HG02763 (cell line): ENCODE data around the gene CYTH3.

Experiments used
- ATAC-seq: cut with Tn5 transposase; IDR thresholded peaks from one replicate; pipeline ENCODE4 v1.9.1; 2021; ENCODE audit warnings: mild to moderate bottlenecking, moderate library complexity; ENCODE audit not compliant: unreplicated experiment

The CYTH3 gene

DNA sequence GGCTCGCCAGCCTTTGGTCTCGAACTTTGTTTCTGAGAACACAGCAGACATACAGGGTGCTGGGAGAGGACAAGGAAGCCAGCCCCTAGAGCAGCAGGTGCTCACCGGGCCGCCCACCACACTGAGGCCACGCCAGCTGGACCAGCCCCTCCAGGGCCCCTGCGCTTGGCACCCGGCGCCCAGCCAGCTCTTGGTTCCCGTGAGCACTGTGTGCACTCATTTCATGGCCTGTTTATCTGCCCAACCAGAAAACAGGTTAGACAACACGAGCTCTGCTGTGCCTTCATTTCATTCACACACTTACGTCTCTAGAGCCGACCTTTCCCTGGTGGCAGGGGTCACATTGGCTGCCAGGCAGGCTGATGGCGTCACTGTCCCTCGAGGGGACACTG, 104.0 kb downstream of the CYTH3 start:
- no peak for ATAC-seq

DNA sequence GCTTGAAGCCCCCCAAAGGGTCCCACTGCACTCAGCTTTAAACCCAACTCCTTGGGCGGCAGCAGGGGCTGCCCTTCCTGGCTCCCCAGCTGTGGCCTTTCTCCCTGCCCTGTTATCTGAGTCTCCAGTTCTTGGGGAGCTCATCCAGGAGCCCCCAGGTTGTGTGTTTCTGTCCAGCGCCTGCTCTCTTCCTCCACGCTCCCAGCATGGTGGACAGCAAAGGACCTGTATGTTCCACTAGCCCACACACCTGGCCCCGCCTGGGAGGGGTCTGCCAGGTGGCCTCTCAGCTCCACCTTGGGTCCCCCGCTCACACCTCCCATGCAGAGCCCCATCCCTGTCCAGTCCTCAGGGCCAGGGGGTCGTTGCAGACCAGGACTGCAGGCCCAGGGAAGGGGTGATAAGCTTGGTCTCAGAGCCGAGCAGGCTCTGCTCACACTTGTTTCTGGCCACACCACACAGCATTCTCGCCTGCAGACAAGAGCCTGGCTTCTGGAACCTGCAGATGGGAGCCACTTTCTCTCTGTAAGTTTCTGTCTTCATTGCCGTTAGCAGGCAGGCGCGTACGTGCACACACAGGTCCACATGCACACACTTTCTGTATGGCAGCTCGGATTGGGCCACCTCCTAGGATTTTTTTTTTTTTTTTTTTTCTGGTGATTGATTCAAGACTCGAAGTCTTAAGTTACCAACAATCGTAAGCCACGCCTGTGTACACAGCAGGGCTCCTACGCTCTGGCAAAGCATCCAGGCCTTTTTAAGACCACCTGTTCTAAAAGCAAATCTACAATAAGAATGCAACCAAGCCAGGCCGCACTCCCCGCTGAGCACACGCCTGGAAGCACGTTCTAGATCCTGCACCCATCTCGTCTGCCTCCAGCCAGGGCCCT, 104.6 kb downstream of the CYTH3 start:
- ATAC-seq: no peak

DNA sequence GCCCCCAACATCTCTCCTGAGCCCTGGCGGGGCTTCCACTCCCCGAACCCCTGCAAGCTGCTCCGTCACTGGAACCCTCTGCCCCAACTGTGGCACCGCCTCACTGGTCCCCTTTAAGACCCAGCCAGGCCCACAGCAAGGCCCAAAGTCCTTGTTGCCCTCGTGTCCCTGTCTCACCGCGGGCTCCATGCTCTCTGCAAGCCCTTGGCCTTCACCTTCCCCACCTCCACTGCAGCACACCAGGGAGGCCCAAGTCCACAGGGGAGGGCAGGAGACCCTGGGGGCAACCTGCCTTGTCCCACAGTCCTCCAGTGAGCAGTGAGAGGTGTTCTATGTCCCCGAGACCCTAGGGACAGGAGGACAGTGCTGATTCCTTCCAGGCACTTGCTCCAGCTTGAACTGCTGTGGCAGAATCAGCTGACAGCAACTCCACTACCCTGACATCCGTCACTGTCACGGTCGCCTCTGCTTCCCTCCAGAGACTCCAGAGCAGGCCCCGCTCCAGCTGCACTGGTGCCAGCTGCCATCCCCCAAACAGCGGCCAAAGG, 105.3 kb downstream of the CYTH3 start:
- no peak for ATAC-seq

DNA sequence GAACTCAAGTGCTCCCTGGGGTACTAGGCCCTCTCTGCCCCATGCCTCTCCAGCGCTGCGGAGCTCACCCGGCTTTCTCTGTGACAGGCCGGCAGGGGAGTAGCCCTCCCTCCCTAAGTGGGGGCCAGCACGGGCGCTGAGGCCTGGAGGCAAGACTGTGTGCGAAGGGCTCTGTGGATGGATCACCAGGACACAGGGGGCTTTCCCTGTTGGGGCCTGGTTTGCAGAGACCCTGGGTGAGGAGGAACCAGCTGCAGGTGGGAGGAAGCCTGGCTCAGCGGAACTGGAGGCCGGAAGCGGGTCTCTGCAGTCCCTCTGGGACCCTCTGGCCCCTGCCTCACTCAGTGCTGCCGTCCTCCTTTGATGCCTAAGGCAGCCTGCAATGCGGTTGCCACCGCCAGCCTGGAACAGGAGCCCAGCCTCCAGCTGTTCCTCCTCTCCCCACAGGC, 106.0 kb downstream of the CYTH3 start:
- ATAC-seq: no peak

DNA sequence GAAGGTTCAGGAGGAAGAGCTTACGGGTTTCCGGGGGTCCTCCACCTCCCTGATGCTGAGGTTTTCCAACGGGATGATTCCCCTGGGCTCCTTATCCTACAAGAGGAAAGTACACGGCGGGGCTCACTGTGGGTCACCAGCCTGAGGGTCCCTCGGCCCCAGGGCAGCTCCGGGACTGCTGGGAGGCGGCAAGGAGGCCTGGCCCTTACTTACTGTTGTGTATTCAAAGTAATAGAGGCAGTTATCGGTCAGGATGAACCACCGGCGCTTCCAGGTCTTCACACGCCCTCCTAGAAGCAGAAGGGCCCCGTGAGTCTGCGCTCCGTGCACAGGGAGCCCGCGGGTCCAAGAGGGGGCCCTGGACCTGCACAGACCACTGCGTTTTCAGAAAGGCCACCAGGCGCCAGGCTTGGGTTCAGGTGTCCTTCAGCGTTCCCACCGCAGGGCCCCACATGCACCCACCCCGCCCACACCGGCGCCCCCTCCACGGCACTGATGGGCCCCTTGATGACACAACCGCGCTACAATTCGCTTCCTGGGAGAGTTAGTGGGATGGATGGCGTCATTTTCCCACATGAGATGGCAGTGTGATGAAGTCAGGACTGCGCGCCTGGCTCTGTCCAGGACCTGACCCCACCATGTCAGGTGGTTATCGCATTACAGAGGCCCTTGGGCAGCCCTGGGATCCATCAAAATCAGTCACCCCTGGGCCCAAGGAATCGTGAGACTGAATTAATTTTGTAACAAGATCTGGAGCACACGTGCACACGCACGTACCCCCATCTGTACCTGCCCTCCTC, 106.7 kb downstream of the CYTH3 start:
- no peak for ATAC-seq

DNA sequence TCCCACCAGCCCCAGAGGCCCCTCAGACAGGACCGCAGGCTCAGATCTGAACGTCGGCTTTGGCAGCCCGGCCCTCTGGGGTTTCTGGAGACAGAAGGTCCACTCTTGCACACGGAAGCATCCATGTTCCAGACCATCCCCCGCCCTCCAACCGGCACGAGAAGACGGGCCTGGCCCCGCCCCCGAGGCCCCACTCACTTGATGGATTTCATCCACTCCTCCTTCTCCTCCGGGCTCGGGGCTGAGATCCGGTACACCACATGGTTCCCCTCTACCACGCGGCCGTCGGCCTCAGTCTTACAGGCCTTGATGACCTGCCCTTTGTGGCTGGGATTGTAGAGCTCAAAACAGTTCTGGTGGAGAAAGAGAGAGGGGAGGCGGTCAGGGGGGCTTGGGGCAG, 107.3 kb downstream of the CYTH3 start:
- no peak for ATAC-seq

DNA sequence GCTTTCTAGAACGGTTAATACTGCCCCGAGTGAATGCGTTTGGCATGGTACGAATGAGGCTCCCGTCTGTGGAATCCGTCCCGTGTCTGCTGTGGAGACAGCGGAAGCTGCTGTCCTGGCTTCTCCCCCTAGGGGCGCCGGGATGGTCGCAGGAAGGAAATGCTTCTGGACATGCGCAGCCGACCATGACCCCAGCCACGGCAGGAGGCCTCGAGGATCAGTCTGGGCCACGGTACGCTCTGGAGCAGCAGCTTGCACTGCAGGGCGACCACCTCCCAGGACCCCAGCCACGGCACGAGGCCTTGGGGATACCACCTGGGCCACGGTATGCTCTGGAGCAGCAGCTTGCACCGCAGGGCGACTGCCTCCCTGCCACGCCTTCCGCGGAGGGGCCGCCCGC, 107.9 kb downstream of the CYTH3 start:
- no peak for ATAC-seq

DNA sequence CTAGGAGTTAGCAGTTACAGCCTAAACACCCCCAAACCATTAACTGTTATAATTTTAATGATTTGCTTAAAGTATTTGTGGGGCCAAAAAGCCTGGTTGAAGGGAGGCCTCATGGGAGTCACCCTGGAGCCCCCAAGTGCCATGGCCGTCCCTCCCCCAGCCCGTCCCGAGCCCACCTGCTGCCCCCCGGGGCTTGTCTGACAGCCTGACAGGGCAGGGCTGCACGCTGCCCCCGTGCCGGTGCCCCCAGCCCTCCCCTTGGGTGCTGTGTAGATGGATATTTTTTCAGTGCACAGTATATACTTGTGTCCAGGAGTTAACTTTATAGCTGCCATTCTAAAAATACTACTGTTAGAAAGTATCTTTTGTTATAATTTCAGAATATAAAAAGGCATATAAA, 108.4 kb downstream of the CYTH3 start:
- ATAC-seq: no peak

DNA sequence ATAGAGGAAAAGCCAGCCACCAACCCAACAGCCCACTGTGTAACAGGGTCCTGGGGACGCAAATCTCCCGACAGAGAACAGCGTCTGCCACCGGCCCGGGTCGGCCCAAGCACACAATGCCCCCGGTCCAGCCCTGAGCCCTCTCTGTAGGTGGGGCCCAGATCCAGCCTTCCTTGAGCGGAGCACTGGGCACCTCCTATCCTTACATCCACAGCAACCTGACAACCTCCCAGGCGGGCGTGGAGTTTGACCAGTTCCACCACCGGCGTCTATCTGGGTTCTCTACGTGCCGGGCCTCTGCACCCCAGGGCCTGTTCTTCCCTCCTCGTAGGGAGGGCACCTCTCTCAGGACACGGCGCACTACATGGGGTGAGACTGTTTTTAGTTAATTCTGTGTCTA, 109.0 kb downstream of the CYTH3 start:
- ATAC-seq: no peak

DNA sequence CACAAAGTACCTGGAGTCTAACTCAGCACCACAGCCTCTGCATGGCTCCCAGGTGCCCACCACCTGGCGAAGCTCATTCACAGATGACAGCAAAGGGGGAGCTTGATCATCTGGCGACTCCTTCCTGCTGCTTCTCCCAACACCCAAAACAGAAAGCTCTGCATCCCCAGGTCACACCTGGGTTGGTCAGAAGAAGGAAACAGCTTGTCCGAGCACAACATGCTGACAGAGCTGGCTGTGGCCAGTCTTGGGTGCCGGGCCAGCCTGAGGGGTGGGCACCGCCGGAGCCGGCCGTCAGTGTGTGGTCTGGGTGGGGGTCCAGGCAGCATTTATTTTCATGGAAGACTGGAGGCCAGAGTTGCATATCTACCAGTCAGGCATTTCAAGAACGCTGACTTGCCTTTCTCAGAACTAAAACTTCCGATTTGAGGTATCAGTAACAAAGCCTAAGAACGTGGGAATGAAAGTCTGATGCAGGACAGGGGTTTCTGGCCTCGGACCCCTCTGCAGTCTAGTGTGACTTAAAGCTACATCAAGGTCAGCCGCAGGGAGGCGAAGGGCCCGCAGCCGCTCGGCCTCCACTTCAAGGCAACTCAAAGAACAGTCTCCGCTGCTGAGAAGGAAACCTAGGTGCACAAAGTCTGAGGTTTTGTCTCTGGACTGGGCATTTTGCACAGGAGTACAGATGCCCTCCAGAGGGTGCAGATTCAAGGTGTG, 109.6 kb downstream of the CYTH3 start:
- no peak for ATAC-seq

DNA sequence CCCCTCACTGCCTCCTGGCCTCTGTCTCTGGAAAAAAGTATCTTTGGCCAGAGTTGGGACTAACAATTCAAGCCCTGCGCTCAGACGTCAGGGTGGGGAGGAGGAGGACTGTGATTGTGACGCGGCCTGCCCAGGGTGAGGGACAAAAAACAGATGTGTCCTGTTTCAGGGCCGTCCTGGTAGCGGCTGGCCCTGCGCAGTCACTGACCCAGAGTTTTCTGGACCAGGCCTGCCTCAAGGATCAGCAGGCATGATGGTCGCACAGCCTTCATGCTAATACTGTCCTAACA, 110.1 kb downstream of the CYTH3 start:
- ATAC-seq: no peak

DNA sequence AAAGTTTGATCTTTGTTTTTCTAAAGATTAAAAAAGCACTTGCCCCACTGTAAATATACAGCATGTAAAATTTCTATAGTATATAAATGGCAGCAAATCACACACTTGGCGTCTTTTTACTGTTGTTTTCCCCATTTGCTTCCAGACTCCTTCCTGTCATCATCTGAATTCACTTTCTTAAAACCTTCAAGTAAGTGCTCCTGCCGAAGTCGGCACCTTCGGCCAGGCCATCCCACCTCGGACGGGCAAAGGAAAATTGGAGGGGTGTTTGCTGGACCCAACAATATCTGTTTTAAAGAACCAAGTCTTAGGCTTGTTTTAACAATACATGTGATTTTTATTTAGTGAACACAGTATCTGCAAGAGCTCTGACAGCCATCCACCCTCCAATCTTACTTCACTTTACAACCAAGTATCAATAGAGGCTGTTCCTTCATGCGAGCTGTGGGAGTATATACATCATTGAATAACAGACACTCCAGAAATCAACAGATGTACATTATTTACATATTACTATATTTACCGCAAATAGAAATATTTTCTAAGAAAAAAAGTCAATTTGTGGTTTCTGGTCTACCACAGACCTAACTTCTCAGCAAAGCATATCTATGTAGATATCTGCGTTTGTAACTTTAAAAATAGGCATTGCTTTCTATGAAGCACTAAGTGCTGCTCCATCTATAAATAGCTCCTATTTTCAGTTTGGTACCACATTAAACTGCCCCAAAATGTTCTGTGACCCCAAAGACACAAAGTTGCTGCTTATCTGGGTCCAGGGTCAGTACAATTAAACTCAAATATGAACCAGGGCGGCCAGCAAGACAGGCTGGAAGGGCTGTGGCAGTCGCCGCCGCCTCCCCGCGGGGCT, 110.7 kb downstream of the CYTH3 start:
- ATAC-seq: no peak

DNA sequence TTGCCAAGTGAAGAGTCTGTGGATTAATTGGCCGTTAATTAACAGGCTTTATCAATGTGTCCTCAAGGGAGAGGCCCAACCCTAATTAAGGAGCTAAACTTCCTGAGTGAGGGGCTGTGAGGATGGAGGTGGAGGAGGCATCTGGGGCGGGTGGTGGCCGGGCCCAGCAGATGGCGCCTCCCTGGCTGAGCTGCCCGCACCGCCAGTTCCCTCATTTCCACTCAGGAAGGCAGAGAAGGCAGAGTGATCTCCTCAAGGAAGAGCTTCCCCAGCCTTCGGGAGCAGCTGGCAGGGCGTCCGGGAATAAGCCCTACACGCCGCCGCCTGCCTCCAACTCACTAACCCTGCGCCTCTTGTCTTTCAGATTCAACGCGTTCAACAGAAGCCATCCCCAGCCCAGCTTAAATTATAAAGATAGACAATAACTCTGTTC, 112.2 kb downstream of the CYTH3 start:
- ATAC-seq: no peak

DNA sequence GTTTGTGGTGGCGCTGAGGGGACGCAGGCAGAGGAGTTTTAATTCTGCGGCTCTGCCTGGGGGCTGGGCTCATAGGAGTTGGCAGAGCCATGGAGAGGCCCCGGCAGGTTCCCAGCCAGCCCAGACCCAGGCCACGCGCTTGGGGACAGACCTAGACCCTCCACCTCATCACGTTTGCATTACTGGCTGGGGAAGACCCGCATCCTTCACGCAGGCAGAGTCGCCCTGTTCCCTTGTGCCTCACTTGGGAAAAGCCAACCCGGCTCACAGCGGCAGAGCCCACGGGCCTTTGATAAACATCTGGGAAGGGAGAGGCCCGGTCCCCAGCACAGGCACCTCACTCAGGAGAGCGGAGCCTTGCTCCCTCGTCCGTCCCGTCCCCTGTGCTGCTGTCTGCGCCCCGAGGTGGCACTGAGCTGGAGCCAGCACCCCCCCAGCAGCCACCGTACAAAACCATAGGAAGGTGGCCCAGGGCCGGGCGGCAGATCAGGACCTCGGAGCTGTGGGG, 112.8 kb downstream of the CYTH3 start:
- ATAC-seq: no peak

DNA sequence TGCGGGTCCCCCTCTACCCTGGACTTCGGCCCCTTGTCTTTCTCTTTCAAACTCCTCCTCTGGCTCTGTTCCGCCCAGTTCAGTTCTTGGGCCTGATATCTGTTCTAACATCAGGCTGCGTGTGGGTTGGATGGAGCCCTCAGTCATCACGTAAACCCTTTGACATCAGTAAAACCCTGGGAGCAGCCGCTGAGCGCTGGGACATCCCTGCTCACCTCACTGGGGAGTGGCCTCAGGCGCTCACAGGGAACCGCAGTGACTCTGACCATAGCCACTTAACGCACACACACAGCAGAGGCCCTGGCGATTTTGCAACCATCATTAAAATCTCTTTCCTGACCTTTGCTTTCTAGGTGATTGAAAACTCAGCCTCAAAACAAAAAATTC, 113.3 kb downstream of the CYTH3 start:
- no peak for ATAC-seq

DNA sequence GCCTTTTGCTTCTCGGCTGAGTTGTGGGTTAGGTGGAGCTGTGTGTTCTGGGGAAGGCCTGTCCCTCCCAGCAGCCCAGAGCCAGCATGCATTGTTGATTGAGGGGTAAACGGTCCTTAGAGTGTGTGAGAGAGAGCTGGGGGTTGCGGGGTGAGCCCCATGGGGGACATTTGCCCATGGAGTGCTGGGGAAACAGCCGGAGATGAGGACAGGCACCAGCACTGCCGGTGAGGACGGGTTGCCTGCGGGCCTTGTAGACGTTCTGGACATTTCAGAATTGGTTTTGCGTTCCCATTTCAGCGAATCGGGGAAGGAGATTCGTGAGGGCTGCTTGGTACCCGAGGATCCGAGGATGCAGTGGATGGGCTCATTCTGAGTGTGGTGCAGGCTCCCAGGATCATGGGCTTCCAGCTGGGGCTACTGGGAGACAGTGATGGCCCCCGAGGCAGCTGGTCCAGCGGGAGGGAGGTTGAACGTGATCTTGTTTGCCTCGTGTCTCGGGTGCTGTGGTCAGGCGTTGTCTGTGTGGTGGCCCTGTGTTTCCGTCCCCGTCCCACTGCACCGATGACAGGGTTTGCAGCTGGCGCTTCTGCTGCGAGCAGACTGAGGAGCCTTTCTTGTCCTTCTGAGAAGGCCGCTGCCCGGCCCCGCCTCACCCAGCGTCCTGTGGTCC, 113.9 kb downstream of the CYTH3 start:
- ATAC-seq: no peak

DNA sequence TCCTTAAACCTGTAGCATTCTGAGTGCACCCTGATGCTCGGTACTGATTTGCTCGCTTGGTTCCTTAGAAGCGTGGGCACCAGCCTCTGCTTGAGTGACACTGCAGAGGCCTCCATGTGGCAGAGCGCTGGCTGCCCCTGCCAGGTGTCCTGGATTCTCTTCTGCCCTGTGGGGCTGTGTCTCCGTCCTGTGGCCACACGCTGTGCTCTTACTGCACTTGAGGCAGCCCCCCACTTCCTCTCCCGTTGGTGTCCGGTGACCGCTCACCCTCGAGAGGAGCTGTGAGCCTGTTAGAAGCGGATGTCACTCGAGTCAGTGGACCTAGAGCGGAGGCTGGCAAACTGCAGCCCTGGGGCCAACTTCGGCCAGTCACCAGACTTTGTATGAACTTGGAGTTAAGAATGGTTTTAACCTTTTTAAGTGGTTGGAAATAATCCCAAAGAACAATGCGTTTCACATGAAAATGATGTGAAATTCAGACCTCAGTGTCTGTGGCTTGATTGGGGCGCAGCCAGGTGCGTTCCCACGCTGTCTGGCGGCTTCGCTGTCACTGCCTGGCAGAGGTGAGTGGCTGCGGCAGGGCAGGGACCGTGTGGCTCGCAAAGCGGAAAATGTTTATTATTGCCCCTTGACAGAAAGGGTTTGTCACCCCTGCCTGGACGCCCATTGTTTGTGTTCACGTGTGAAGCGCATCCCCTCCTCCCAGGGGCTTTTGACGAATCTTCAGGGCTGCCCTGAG, 114.6 kb downstream of the CYTH3 start:
- ATAC-seq: no peak

DNA sequence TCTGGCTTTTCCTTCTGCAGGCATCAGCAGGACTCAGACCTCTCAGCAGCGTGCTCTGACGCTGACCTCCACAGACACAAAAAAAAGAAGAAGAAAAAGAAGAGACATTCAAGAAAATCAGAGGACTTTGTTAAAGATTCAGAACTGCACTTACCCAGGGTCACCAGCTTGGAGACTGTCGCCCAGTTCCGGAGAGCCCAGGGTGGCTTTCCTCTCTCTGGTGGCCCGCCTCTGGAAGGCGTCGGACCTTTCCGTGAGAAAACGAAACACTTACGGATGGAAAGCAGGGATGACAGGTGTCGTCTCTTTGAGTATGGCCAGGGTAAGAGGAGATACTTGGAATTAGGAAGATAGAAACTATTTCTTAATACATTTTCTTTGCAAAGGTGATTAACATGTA, 115.7 kb downstream of the CYTH3 start:
- no peak for ATAC-seq

DNA sequence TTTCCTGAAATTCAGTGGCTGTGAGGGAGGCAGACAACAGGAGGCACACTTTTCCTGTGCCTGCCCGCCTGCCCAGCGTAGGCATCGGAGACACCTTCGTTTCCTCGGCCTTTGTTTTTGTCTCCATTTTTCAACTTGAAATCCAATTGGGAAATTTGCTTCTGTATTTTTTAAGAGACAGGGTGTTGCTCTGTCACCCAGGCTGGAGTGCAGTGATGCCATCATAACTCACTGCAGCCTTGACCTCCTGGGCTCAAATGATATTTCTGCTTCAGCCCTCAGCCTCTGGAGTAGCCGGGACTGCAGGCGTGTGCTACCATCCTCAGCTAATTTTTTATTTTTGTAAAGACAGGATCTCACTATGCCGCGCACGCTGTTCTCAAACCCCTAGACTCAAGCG, 116.8 kb downstream of the CYTH3 start:
- ATAC-seq: no peak
